Mesothelial cell of epicardium (in vitro differentiated cells): Measurements from ENCODE around the gene CTNNA2. TPM values are rescaled to one million over a fixed set of nuclear protein-coding genes. Genes with fewer than 3 reads are reported as not detected.

ENCODE experiments used
- DNase-seq, 2 experiments: peaks; one replicate each; pipeline ENCODE4 v3.0.0; 2021; ENCODE audit warnings: low spot score in 2 of 2; ENCODE audit not compliant: unreplicated experiment in 2 of 2
- H3K27ac Mint-ChIP-seq: 2 replicates; pipeline ENCODE4 v1.8.0; 2021; ENCODE audit warnings: mixed read lengths
- H3K27me3 Mint-ChIP-seq: 2 replicates; pipeline ENCODE4 v1.8.0; 2021; ENCODE audit warnings: low read depth, mixed read lengths
- H3K36me3 Mint-ChIP-seq: 2 replicates; pipeline ENCODE4 v1.8.0; 2021; ENCODE audit warnings: mixed read lengths
- H3K4me1 Mint-ChIP-seq: 2 replicates; pipeline ENCODE4 v1.8.0; 2021; ENCODE audit warnings: mixed read lengths
- H3K4me3 Mint-ChIP-seq: 2 replicates; pipeline ENCODE4 v1.8.0; 2021; ENCODE audit warnings: mild to moderate bottlenecking, moderate library complexity, mixed read lengths
- H3K9me3 Mint-ChIP-seq: 2 replicates; pipeline ENCODE4 v1.8.0; 2021; ENCODE audit warnings: mixed read lengths
- total RNA-seq: library from RNA; stranded (reverse); gene quantifications from 3 replicates; pipeline ENCODE4 v1.2.1, GENCODE V29; 2021
- TF ChIP-seq, protein P1 (sequence below): fragments of 200-600 bp; sonication (generic); IDR thresholded peaks from one replicate; pipeline ENCODE4 v1.5.0; 2021; ENCODE audit warnings: antibody characterized with exemption; ENCODE audit not compliant: unreplicated experiment

CTNNA2 gene
- total RNA-seq, 1 donor from 2014 or later = 4.9 TPM

- H3K4me1 Mint-ChIP-seq = peaks cover 14% of the 10 kb centered on the region
- no peak for DNase-seq
- H3K36me3 Mint-ChIP-seq = no peaks in the 10 kb centered on the region
- no peak overlapping the region for H3K4me3 Mint-ChIP-seq
- peak overlapping the region; percentile 26 for H3K27ac Mint-ChIP-seq
- no peaks in the 10 kb centered on the region for H3K9me3 Mint-ChIP-seq
- no peaks in the 10 kb centered on the region for H3K27me3 Mint-ChIP-seq
- TF ChIP-seq, protein P1, sequence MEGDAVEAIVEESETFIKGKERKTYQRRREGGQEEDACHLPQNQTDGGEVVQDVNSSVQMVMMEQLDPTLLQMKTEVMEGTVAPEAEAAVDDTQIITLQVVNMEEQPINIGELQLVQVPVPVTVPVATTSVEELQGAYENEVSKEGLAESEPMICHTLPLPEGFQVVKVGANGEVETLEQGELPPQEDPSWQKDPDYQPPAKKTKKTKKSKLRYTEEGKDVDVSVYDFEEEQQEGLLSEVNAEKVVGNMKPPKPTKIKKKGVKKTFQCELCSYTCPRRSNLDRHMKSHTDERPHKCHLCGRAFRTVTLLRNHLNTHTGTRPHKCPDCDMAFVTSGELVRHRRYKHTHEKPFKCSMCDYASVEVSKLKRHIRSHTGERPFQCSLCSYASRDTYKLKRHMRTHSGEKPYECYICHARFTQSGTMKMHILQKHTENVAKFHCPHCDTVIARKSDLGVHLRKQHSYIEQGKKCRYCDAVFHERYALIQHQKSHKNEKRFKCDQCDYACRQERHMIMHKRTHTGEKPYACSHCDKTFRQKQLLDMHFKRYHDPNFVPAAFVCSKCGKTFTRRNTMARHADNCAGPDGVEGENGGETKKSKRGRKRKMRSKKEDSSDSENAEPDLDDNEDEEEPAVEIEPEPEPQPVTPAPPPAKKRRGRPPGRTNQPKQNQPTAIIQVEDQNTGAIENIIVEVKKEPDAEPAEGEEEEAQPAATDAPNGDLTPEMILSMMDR = no peak
Measured at GRCh38 chr2:80054346-80054675, 541.5 kb downstream of the CTNNA2 start.

GRCh38 chr2:80057956-80058355 is 545.1 kb downstream of the CTNNA2 start:
- no peaks in the 10 kb centered on the region for H3K27me3 Mint-ChIP-seq
- no peak for DNase-seq
- H3K27ac Mint-ChIP-seq = no peak overlapping the region
- H3K4me1 Mint-ChIP-seq = peaks cover 15% of the 10 kb centered on the region
- H3K4me3 Mint-ChIP-seq = no peak overlapping the region
- TF ChIP-seq, protein P1 = no peak
- H3K9me3 Mint-ChIP-seq = no peaks in the 10 kb centered on the region
- H3K36me3 Mint-ChIP-seq = no peaks in the 10 kb centered on the region

DNA sequence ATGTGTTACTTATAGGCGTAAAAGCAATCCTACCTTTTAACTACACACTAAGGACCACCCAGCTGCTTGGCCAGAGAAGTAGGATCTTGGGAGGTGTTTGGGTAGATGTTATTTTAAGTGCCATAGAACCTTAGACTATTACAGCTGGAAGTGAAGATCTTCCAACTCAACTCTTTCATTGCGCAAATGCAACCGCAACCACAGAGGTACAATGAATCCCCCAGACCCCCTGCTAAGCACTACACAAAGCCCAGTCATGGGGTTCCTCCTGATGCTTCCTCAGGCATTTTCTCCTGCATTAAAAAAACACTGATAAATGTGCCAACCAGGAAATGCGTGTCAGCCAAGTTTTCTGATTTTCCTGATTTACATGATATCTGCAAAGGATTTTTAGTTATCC is 545.7 kb downstream of the CTNNA2 start:
- H3K27ac Mint-ChIP-seq = no peak overlapping the region
- TF ChIP-seq, protein P1 = no peak
- no peak for DNase-seq
- H3K4me1 Mint-ChIP-seq = peaks cover 19% of the 10 kb centered on the region
- H3K9me3 Mint-ChIP-seq = no peaks in the 10 kb centered on the region
- no peaks in the 10 kb centered on the region for H3K36me3 Mint-ChIP-seq
- no peaks in the 10 kb centered on the region for H3K27me3 Mint-ChIP-seq
- H3K4me3 Mint-ChIP-seq = no peak overlapping the region

- H3K36me3 Mint-ChIP-seq = no peaks in the 10 kb centered on the region
- DNase-seq = no peak
- peaks cover 13% of the 10 kb centered on the region for H3K4me1 Mint-ChIP-seq
- H3K27ac Mint-ChIP-seq = no peak overlapping the region
- no peaks in the 10 kb centered on the region for H3K9me3 Mint-ChIP-seq
- H3K27me3 Mint-ChIP-seq = no peaks in the 10 kb centered on the region
- no peak overlapping the region for H3K4me3 Mint-ChIP-seq
- TF ChIP-seq, protein P1 = no peak
Measured at GRCh38 chr2:80059447-80059846, 546.6 kb downstream of the CTNNA2 start.

DNA sequence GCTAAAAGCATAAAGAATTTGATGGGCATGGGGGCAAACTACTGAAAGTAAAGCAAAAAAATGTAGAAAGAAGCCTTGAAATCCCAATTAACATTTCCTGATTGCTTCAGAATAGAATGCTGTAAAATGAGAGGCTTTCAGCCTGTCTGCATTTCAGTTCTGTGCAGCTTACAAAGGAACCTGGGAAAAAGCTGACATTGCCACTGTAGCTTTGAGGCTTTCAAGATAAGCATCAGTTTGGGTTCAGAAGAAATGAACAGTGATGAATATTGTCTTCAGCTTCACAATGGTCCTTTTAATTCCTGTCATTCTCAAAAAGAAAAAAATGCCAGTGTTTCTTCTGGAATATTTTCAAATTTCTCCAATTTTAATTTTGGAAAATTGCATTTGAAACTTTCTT is 549.0 kb downstream of the CTNNA2 start:
- H3K27ac Mint-ChIP-seq = no peak overlapping the region
- H3K36me3 Mint-ChIP-seq = no peaks in the 10 kb centered on the region
- DNase-seq = no peak
- H3K9me3 Mint-ChIP-seq = peaks cover 3% of the 10 kb centered on the region
- H3K4me1 Mint-ChIP-seq = peaks cover 10% of the 10 kb centered on the region
- H3K4me3 Mint-ChIP-seq = no peak overlapping the region
- TF ChIP-seq, protein P1 = no peak
- H3K27me3 Mint-ChIP-seq = peaks cover 3% of the 10 kb centered on the region

GRCh38 chr2:80062298-80062697 is 549.4 kb downstream of the CTNNA2 start:
- TF ChIP-seq, protein P1 = no peak
- H3K9me3 Mint-ChIP-seq = peaks cover 4% of the 10 kb centered on the region
- H3K36me3 Mint-ChIP-seq = no peaks in the 10 kb centered on the region
- no peak overlapping the region for H3K27ac Mint-ChIP-seq
- no peak overlapping the region for H3K4me3 Mint-ChIP-seq
- H3K4me1 Mint-ChIP-seq = peaks cover 10% of the 10 kb centered on the region
- DNase-seq = no peak
- H3K27me3 Mint-ChIP-seq = peaks cover 3% of the 10 kb centered on the region
